K562 (cell line): ENCODE measurements around the gene S100A7A. TPM values are rescaled to one million over a fixed set of nuclear protein-coding genes. Genes with fewer than 3 reads are reported as not detected.

Experiments
- ATAC-seq: fragments of 200-7000 bp; cut with Tn5 transposase; 3 replicates; pipeline ENCODE4 v1.9.1; 2020; ENCODE audit warnings: moderate library complexity
- BruUV-seq: library from RNA; stranded (reverse); fragments of 400-500 nt; replicated peaks from 2 replicates; lab custom pipeline; 2021; lab: Mats Ljungman, UMichigan
- CTCF ChIA-PET: fragments of 300-600 bp; formaldehyde crosslinking; extraction: SDS; loops from one replicate; lab custom pipeline; 2021; ENCODE audit warnings: low intra/inter-chr PET ratio; lab: Yijun Ruan, JAX
- POLR2A ChIA-PET: fragments of 300-600, 350-650 bp; sonication (Branson Sonifier 250); formaldehyde crosslinking; extraction: SDS; loops from one replicate; lab custom pipeline; 2021; ENCODE audit warnings: antibody characterized with exemption, inconsistent platforms; lab: Yijun Ruan, JAX
- DNase-seq, 4 experiments: peaks; one replicate each; pipeline versions ENCODE4 v3.0.0 to v3.0.0-alpha.2; 2011 to 2018; ENCODE audit warnings: low spot score in 3 of 4, mixed read lengths in 3 of 4; ENCODE audit errors: extremely low read depth in 1 of 4
- FAIRE-seq: peaks from 2 replicates; lab custom pipeline; 2011; peaks lifted over from hg19 to GRCh38; lab: Jason Lieb, UNC
- H2AFZ ChIP-seq: 2 replicates; pipeline ENCODE4 v1.6.0; 2011; ENCODE audit warnings: low read depth, low read length, control low read depth, inconsistent platforms
- H3K27ac ChIP-seq: fragments of 200-600 bp; 3 replicates; pipeline ENCODE4 v1.8.0; 2011; ENCODE audit warnings: low read depth, mild to moderate bottlenecking, control low read depth, inconsistent platforms, low read length, moderate library complexity, mixed read lengths; ENCODE audit errors: extremely low read depth
- H3K27me3 ChIP-seq, 2 experiments: fragments of 300-600 bp in 1 of 2; 2 replicates in 1 of 2; 3 replicates in 1 of 2; pipeline versions ENCODE4 v1.6.0 to v1.8.0; 2011; ENCODE audit warnings: inconsistent platforms in 2 of 2, low read length in 2 of 2, mild to moderate bottlenecking in 1 of 2, mixed read lengths in 1 of 2, moderate library complexity in 1 of 2; ENCODE audit not compliant: control insufficient read depth in 2 of 2, insufficient read depth in 2 of 2
- H3K36me3 ChIP-seq: fragments of 300-600 bp; 3 replicates; pipeline ENCODE4 v1.8.0; 2011; ENCODE audit warnings: mild to moderate bottlenecking, low read length, inconsistent platforms; ENCODE audit not compliant: control insufficient read depth, insufficient read depth
- H3K4me1 ChIP-seq, 2 experiments: fragments of 200-600 bp in 1 of 2; replicated peaks in 1 of 2; 2 replicates in 1 of 2; 3 replicates in 1 of 2; pipeline versions ENCODE4 v1.5.1 to v1.8.0; 2011; ENCODE audit warnings: inconsistent platforms in 2 of 2, low read length in 2 of 2, mild to moderate bottlenecking in 1 of 2, mixed read lengths in 1 of 2, moderate library complexity in 1 of 2; ENCODE audit not compliant: control insufficient read depth in 2 of 2, insufficient read depth in 2 of 2
- H3K4me2 ChIP-seq: 2 replicates; pipeline ENCODE4 v1.6.1; 2011; ENCODE audit warnings: low read length, control low read depth, inconsistent platforms, mixed read lengths; ENCODE audit not compliant: insufficient read depth
- H3K4me3 ChIP-seq: fragments of 200-600 bp; sonication (generic), shearing (Covaris generic); 2 replicates; pipeline ENCODE4 v1.5.1; 2016; ENCODE audit warnings: control low read depth, inconsistent platforms
- H3K79me2 ChIP-seq: fragments of 200-600 bp; 3 replicates; pipeline ENCODE4 v1.8.0; 2011; ENCODE audit warnings: low read length, inconsistent platforms; ENCODE audit not compliant: control insufficient read depth, insufficient read depth
- H3K9ac ChIP-seq, 2 experiments: 2 replicates each; pipeline versions ENCODE4 v1.6.0 to v1.6.1; 2011; ENCODE audit warnings: low read depth in 2 of 2, low read length in 2 of 2, control low read depth in 1 of 2, inconsistent platforms in 1 of 2, mild to moderate bottlenecking in 1 of 2, mixed read lengths in 1 of 2; ENCODE audit not compliant: insufficient read depth in 1 of 2
- H3K9me1 ChIP-seq: one replicate; pipeline ENCODE4 v1.6.0; 2011; ENCODE audit warnings: inconsistent platforms, mild to moderate bottlenecking, low read length, moderate library complexity; ENCODE audit not compliant: control insufficient read depth, insufficient read depth
- H3K9me3 ChIP-seq: replicated peaks from 2 replicates; pipeline ENCODE4 v1.5.1; 2011; ENCODE audit warnings: low read depth, low read length, inconsistent platforms; ENCODE audit not compliant: control insufficient read depth, insufficient read depth
- H4K20me1 ChIP-seq: replicated peaks from 2 replicates; pipeline ENCODE4 v1.6.1; 2011; ENCODE audit warnings: low read length, inconsistent platforms, mixed read lengths; ENCODE audit not compliant: control insufficient read depth, insufficient read depth
- ADNP ChIP-seq: fragments of 200-800 bp; sonication (Bioruptor generic); IDR thresholded peaks from 2 replicates; pipeline ENCODE4 v1.6.1; 2016; ENCODE audit warnings: missing genetic modification characterization, missing compliant biosample characterization
- CBX8 ChIP-seq: fragments of 200-600 bp; sonication (generic); IDR thresholded peaks from 2 replicates; pipeline ENCODE4 v1.6.1; 2012; ENCODE audit warnings: borderline replicate concordance, mixed run types, low read depth, mild to moderate bottlenecking, moderate library complexity, mixed read lengths, low read length, control low read depth, inconsistent platforms; ENCODE audit not compliant: poor library complexity, severe bottlenecking; ENCODE audit errors: extremely low read depth
- ELF1 ChIP-seq: fragments of 200-800 bp; sonication (Bioruptor generic); IDR thresholded peaks from 2 replicates; pipeline ENCODE4 v1.6.1; 2016; ENCODE audit warnings: missing genetic modification characterization, missing compliant biosample characterization
- NCOA2 ChIP-seq, 2 experiments: fragments of 450-650 bp; IDR thresholded peaks; 2 replicates each; pipeline ENCODE4 v1.6.1; 2018; ENCODE audit warnings: mild to moderate bottlenecking in 2 of 2, moderate library complexity in 1 of 2; ENCODE audit not compliant: partially characterized antibody in 2 of 2
- SAFB ChIP-seq: fragments of 200-400 bp; formaldehyde crosslinking; IDR thresholded peaks from 2 replicates; pipeline ENCODE4 v1.6.1; 2017; ENCODE audit warnings: low read depth, low read length, borderline replicate concordance
- TAF7 ChIP-seq: fragments of 450-650 bp; IDR thresholded peaks from 2 replicates; pipeline ENCODE4 v1.6.1; 2016; ENCODE audit warnings: missing genetic modification characterization, missing compliant biosample characterization
- TAF9B ChIP-seq: fragments of 450-650 bp; IDR thresholded peaks from 2 replicates; pipeline ENCODE4 v1.6.1; 2018; ENCODE audit warnings: mild to moderate bottlenecking; ENCODE audit not compliant: partially characterized antibody
- TCFL5 ChIP-seq: fragments of 250-450 bp; sonication (Bioruptor Pico); conservative IDR thresholded peaks from 2 replicates; pipeline ENCODE4 v1.6.1; 2021; ENCODE audit warnings: mild to moderate bottlenecking, moderate library complexity, matching md5 sums
- ZFP1 ChIP-seq: fragments of 450-650 bp; formaldehyde crosslinking; IDR thresholded peaks from 2 replicates; pipeline ENCODE4 v1.4.0; 2020; ENCODE audit warnings: mild to moderate bottlenecking, mixed read lengths
- ZFP36 ChIP-seq: fragments of 150-350 bp; IDR thresholded peaks from 2 replicates; pipeline ENCODE4 v1.6.1; 2018; ENCODE audit warnings: low read length, low read depth; ENCODE audit not compliant: partially characterized antibody
- ZNF124 ChIP-seq: sonication (generic); formaldehyde crosslinking; IDR thresholded peaks from 2 replicates; pipeline ENCODE4 v1.8.1; 2022; ENCODE audit warnings: missing genetic modification reagents
- ZNF232 ChIP-seq: sonication (generic); formaldehyde crosslinking; IDR thresholded peaks from 2 replicates; pipeline ENCODE4 v1.8.0; 2022; ENCODE audit warnings: mild to moderate bottlenecking, missing genetic modification reagents
- ZZZ3 ChIP-seq: fragments of 450-650 bp; IDR thresholded peaks from 2 replicates; pipeline ENCODE4 v1.6.1; 2016; ENCODE audit warnings: antibody characterized with exemption, mild to moderate bottlenecking, moderate library complexity
- WGBS: fragments of 100-300 bp; shearing (Covaris generic); methylation state at CpG from one replicate; pipeline ENCODE4 v1.1.6; 2016; ENCODE audit warnings: low coverage, mixed read lengths; ENCODE audit not compliant: insufficient coverage; ENCODE audit errors: missing lambda C conversion rate; 5-methylcytosine and 5-hydroxymethylcytosine counted together
- in situ Hi-C: fragments of 300-500 bp; cut with MboI; formaldehyde crosslinking; loops from 4 replicates; pipeline ENCODE4 v1.15.0; 2018; ENCODE audit warnings: inconsistent platforms, mixed read lengths
- intact Hi-C: fragments of 100-400 bp; cut with micrococcal nuclease; formaldehyde crosslinking; loops from 2 replicates; pipeline ENCODE4 v1.14.2; 2022
- polyA plus RNA-seq, 8 experiments: library from polyadenylated mRNA; depleted of rRNA in 4 of 8; stranded (reverse) in 5 of 8; unstranded in 3 of 8; fragments of >200 nt; fragmentation: Nextera tagmentation in 2 of 8; fragmentation: Illumina TruSeq in 1 of 8; extraction: Ambion mirVana in 2 of 8; extraction: Trizol in 1 of 8; gene quantifications; 2 replicates each; pipeline versions ENCODE4 v1.2.1 to v1.2.3, GENCODE V29; 2011 to 2014; ENCODE audit warnings: inconsistent platforms in 1 of 8, missing spikeins in 1 of 8
- total RNA-seq, 7 experiments: library from RNA; depleted of rRNA in 6 of 7; stranded (reverse); fragments of >200 nt in 6 of 7; fragmentation: Illumina TruSeq in 2 of 7; extraction: Trizol in 2 of 7; gene quantifications; 2 replicates each; pipeline versions ENCODE4 v1.2.1 to v1.2.3, GENCODE V29; 2011 to 2021; ENCODE audit warnings: low replicate concordance in 1 of 7

S100A7A gene
- total and polyA plus RNA-seq, 9 of the 15 experiments (the other 6 are each of a cell fraction or from before 2014, with no cell fraction given) = not detected

GRCh38 chr1:153456396-153456795 lies 40.1 kb downstream of the S100A7A start:
- Histone ChIP-seq H3K27me3 (peaks cover 3 to 26% of the 10 kb centered on the region in 2 experiments; a peak in 2 of 5 replicates), H4K20me1 (no peaks in the 10 kb centered on the region; the same call in 1 of the 2 replicates), H3K9ac (no peak overlapping the region), H2AFZ (no peak overlapping the region), H3K36me3 (no peaks in the 10 kb centered on the region), H3K4me2 (no peak overlapping the region), H3K9me1 (no peaks in the 10 kb centered on the region), H3K79me2 (no peaks in the 10 kb centered on the region), H3K9me3 (no peaks in the 10 kb centered on the region), H3K27ac (no peak overlapping the region), H3K4me3 (no peak overlapping the region), H3K4me1 (no peaks in the 10 kb centered on the region)
- TF ChIP-seq ZFP36 = no peak
- TF ChIP-seq ZZZ3 = no peak
- TF ChIP-seq SAFB = no peak
- no peak for TF ChIP-seq ZNF232 (CRISPR knock-in tag)
- TF ChIP-seq CBX8 = no peak
- TF ChIP-seq TCFL5 (CRISPR knock-in tag) = no peak
- TF ChIP-seq ELF1 (tag) = no peak
- TF ChIP-seq TAF9B = no peak
- TF ChIP-seq TAF7 (tag) = no peak
- no peak for TF ChIP-seq ZNF124
- no peak for TF ChIP-seq NCOA2 (IDR thresholded peaks at IDR 0.05; ENCODE audit: partially characterized antibody in 2 of 2)
- TF ChIP-seq ZFP1 = no peak
- TF ChIP-seq ADNP (tag) = no peak
- POLR2A ChIA-PET = no interaction called here
- DNase-seq (no peak), ATAC-seq (no peak), FAIRE-seq (no peak)
- intact Hi-C loops = no loop called here
- in situ Hi-C loops = no loop called here
- 0% methylated on average over 1 of the region's 1 CpG for WGBS
- CTCF ChIA-PET = no interaction called here
- BruUV-seq = no TSS peak
